Naive B cell (primary cell): ENCODE data around the gene EEF1A1. TPM values are rescaled to one million over a fixed set of nuclear protein-coding genes. Genes with fewer than 3 reads are reported as not detected.

ENCODE experiments used
- polyA plus RNA-seq, 6 donors: library from polyadenylated mRNA; unstranded; fragments of 300-500 nt; fragmentation: Illumina TruSeq; gene quantifications; one replicate each; pipeline ENCODE4 v1.2.3, GENCODE V29; 2021; ENCODE audit warnings: low read depth in 6 of 6

The EEF1A1 gene
- polyA plus RNA-seq, 6 donors from 2014 or later: 7,111 to 10,868 (median 8,890) TPM

Other genes with a start within 250 kb of the EEF1A1 start
- gene DPPA5, start 166.8 kb downstream of the EEF1A1 start, polyA plus RNA-seq: not detected
- gene KHDC3L, start 158.4 kb downstream of the EEF1A1 start, polyA plus RNA-seq: not detected
- under 1 TPM in 1 of 6 donors, not detected in 5; 0.35 TPM for gene OOEP, start 151.1 kb downstream of the EEF1A1 start, polyA plus RNA-seq
- 1 to 10 TPM in 2 of 6 donors, under 1 TPM in 3, not detected in 1; 0.28 to 2.2 (median 0.41) TPM for gene DDX43, start 126.2 kb downstream of the EEF1A1 start, polyA plus RNA-seq
- gene CGAS, start 68.7 kb downstream of the EEF1A1 start, polyA plus RNA-seq: 10 to 100 TPM in 4 of 6 donors, 1 to 10 TPM in 2; 2.4 to 15.0 (median 10.3) TPM
- 10 to 100 TPM; 24.3 to 56.5 (median 30.8) TPM for gene MTO1, start 59.3 kb downstream of the EEF1A1 start, polyA plus RNA-seq
- 1 to 10 TPM in 5 of 6 donors, under 1 TPM in 1; 0.40 to 6.0 (median 5.6) TPM for gene SLC17A5, start 133.0 kb upstream of the EEF1A1 start, polyA plus RNA-seq
- under 1 TPM in 1 of 6 donors, not detected in 5; 0.07 TPM for gene CD109, start 175.2 kb upstream of the EEF1A1 start, polyA plus RNA-seq